Measurements from ENCODE around the gene NCKAP5.

The NCKAP5 gene

GRCh38 chr2:133135035-133135654 lies 433.1 kb downstream of the NCKAP5 start:
- no peak for DNase-seq

DNA sequence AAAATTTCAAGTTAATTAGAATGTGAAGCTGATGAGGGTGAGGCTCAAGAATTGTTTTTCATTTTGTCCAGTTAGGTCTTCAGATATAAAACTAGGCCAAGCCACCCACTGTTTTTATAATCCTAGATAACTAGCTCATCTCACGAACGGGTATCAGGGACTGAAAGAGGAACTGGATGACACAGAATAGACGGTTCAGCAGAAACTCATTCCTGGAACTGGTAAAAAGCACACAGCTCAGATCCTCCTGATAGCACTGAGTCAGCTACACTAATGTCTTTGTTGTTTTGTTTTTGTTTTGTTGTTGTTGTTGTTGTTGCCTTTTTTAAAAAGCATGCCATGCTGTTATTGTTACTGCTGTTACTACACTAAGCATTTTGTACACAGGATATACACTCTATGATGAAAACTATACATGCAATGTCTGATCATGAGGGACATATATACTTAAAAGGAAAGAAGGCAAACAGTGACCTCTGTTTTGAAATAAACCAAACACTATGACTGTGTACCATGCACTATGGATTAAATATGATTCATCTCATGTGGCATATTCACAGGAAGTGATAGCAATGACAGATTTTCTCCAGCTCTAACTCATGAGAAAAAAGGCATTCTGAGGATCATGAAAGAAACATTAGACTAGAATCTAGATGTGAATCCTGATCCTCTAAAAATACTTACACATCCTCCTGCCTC lies 437.6 kb downstream of the NCKAP5 start:
- DNase-seq: no peak

DNA sequence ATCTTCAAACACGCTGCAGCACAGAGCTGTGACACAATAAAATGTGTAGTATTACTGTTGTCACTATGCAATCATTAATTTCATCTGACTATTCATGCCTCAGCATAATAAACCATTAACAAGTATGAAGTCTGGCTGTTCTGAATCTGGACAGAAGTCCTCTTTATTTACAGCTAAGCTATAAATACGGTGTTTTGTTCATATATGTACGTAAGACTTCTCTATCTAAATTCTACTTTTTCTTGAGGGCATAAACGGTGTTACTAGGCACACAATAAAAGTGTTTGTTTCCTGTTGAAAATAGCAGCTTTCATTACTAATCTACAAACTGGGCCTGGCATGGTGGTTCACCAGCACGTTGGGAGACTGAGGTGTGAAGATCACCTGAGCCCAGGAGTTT lies 443.8 kb downstream of the NCKAP5 start:
- no peak for DNase-seq

DNA sequence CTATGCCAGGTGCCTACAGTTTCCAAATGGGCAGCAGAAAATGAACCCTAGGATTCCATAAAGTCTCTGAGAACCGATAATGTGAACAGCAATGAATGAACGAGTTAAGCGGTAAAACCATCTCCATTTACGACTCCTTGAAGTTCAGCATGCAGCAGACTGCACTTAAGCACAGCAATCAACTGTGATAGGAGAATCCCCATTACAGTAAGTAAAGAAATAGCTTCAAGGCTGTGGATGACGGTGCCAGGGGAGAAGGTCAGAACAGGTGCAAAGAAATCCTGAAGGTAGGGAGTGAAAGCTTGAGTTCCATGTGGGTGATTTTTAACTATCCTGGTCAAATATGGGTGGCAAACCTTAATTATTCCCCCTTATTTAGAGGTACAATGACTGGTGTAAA lies 444.4 kb downstream of the NCKAP5 start:
- no peak for DNase-seq

DNA sequence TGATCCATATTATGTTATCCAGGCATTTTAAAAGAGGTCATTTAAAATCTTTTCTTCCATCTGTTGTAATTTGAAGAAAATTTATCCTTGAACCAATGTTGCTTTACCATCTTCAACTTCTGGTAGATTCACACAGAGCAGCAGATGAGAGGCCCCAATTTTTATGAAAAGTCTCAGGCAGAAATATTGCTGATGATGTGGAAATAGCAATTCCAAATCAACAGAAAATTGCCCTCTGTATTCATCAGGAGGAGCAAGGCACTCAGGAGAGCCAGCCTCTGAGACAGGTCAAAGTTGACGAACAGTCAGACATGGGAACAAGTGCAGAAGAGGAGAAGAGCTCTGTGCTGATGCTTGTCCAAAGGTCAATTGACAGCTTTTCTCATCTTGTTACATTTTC lies 444.9 kb downstream of the NCKAP5 start:
- no peak for DNase-seq

- DNase-seq: no peak
These were observed 445.7 kb downstream of the NCKAP5 start for GRCh38 chr2:133122529-133122928.

DNA sequence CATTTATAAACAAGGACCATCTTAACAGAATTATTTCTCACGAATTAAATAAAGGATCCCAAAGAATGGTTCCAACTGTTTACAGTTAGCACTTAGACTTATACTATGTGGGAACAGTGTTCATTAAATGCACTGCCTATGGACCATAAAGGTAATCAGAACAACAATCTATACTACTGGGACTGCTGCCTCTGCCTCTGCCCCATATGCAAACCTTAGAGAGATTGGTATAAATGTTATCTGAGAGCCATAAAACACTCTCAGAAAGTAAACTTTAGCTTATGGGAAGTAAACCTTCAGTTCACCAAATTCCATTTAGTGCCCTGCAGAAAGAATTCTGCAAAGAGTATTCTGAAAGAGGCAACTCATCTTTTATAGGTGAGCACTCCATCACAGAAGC lies 448.0 kb downstream of the NCKAP5 start:
- no peak for DNase-seq

GRCh38 chr2:133110201-133110600 lies 458.1 kb downstream of the NCKAP5 start:
- DNase-seq: no peak

DNA sequence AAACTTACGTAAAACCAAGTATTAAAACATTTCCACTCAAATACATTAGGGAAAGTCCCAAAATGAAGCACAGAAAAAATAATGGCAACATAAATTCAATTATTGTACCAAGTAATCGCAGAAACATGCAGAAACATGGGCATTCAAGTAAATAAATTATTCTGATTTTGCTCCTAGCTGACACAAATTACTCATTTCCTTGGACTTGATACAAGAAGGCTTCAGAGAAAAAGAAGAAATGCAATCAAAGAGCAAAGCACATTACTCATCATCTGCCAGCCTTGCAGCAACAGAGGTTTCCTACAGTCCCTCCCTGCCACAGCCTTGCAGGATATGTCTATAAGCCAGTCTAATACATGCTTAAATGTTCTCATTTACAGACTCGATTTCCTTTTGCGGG lies 458.5 kb downstream of the NCKAP5 start:
- no peak for DNase-seq

- DNase-seq: no peak
These were observed 461.0 kb downstream of the NCKAP5 start for GRCh38 chr2:133107058-133107815.

GRCh38 chr2:133104871-133105270 lies 463.4 kb downstream of the NCKAP5 start:
- DNase-seq: no peak

GRCh38 chr2:133098787-133099186 lies 469.5 kb downstream of the NCKAP5 start:
- no peak for DNase-seq

GRCh38 chr2:133097666-133098065 lies 470.6 kb downstream of the NCKAP5 start:
- no peak for DNase-seq

- DNase-seq: no peak
These were observed 475.7 kb downstream of the NCKAP5 start for GRCh38 chr2:133092571-133092970.

GRCh38 chr2:133090358-133090757 lies 477.9 kb downstream of the NCKAP5 start:
- no peak for DNase-seq

DNA sequence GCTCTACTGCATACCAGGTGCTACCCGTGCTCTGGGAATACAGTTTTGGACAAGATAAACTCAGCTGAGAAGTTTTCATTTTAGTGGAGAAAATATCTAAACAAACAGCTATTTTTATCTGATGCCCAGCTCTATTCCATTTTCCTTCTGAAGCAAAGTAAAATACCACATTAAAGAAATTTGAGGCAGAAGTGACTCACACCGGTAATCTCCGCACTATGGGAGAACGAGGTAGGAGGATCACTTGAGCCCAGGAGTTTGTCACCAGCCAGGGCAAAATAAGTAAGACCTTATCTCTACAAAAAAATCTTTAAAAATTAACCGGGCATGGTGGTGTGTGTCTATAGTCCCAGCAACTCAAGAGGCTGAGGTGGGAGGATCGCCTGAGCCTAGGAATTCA lies 482.1 kb downstream of the NCKAP5 start:
- no peak for DNase-seq

GRCh38 chr2:133085646-133086045 lies 482.6 kb downstream of the NCKAP5 start:
- DNase-seq: no peak

DNA sequence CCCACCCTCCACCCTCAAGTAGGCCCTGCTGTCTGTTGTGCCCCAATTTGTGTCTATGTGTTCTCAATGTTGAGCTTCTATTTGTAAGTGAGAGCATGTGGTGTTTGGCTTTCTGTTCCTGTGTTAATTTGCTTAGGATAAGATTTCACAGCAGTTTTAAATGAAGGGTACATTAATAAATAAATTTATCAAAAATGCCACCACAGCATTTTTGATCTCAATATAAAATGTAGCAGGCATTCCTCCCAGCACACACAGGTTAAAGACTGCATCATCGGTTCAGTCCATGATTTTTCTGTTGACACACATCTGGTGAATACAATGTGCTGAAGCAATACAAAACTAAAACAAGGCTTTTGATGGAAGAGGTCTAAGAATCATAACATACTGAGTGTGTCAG lies 486.2 kb downstream of the NCKAP5 start:
- no peak for DNase-seq

GRCh38 chr2:133080822-133081221 lies 487.4 kb downstream of the NCKAP5 start:
- DNase-seq: no peak

- DNase-seq: no peak
These were observed 489.4 kb downstream of the NCKAP5 start for GRCh38 chr2:133078667-133079411.

DNA sequence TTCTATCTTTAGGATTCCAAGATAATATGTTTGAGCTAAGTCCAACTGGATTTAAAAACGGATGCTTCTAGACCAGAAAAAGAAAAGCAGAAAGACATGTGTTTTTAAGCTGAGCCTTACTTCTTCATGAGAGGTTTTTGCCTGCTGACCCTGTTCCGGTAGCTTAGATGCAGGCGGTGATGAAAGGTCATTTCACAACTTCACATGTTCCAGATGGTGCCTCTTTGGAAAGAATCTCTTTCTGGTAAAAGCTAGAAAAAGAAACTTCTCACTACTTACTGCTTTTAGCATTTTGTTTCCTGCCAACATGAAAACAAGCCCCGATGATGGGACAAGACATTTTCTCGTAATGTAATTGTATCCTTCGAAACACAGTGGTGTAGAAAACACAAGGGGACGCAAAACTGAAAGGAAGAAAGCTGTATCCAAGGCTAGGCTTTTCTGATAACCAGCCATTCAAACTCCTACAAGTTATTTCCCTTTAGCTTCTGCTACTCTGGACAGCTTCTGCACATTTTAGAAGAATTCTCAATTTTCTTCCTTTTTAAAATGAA lies 490.9 kb downstream of the NCKAP5 start:
- no peak for DNase-seq

DNA sequence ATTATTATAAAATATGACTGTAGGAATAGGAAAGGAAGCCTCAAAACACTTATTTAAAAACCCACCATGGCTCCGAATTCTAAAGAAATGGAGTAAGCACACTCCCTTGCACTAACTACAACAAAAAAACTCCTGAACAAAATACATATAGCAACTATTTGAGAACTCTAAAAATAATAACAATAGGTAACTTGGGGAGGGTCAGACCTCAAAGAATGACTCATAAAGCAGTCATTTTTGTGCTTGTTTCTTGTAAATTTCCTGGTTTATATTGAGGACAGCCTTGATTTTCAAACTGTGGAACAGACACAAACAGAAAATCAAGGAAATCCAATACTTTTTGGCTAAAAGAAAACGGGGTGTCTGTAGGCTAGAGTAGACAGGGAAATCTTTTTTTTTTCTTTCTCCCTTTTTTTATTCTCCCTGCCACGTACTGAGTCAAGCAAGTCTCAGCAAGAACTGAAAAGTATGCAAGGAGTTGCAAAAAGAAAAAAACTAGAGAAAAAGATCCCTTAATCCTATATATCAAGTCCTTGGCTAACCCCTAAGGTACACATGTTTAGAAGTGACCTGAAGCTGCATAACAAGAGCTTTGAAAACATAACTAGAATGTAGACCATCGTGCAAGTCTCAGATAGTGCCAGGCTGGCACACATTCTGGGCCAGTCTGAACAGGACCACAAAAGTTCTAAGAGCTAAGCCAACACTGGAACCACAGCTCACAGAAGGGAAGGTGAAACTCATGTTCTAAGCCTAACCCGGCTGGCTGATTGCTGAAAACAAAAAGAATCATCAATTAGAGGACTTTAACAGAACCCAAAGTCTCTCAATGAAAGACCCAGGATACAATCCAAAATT lies 495.2 kb downstream of the NCKAP5 start:
- no peak for DNase-seq

Data from activated naive CD4-positive, alpha-beta T cell treated with anti-CD3 and anti-CD28 coated beads, Interleukin-2, amount 50 U/mL, for 16 hours (primary cell).